Neural cell (in vitro differentiated cells): ENCODE results near the gene REPS1.

Experiments
- CTCF ChIP-seq: fragments of 450-650 bp; IDR thresholded peaks from 2 replicates; pipeline ENCODE4 v1.5.1; 2014; ENCODE audit warnings: antibody characterized with exemption, mild to moderate bottlenecking, moderate library complexity; ENCODE audit not compliant: poor library complexity, severe bottlenecking
- EP300 ChIP-seq: fragments of 450-650 bp; conservative IDR thresholded peaks from 2 replicates; pipeline ENCODE4 v1.6.1; 2014; ENCODE audit warnings: antibody characterized with exemption, mild to moderate bottlenecking, moderate library complexity; ENCODE audit not compliant: poor library complexity, severe bottlenecking
- POLR2AphosphoS5 ChIP-seq: IDR thresholded peaks from 2 replicates; pipeline ENCODE4 v1.6.1; 2012

DNA sequence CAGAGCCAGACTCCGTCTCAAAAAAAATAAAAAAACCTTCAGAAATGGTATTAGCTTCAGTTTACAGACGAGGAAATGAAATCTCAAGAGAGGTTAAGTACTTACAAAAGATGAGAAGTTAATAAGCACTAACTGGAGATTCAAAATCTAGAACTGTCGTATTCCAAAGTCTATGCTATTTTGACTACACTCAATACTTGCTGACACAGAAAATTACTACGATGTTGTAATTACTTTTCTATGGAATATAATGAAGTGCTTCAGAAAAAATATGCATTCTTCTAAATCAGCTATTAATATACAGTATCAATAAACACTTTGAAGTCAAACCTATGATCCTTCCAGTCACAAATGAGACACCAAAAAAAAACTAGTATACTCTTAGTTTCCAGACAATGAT is 12.2 kb downstream of the REPS1 start:
- TF ChIP-seq EP300 (no peak), CTCF (no peak), POLR2AphosphoS5 (no peak)
